Gastroesophageal sphincter (tissue), 3 donors: ENCODE measurements around the gene SPTB.

Experiments
- CTCF ChIP-seq, 4 experiments: fragments of 200-600 bp in 2 of 4; fragments of 450-650 bp in 2 of 4; sonication (generic) in 1 of 4; IDR thresholded peaks; one replicate each; pipeline ENCODE4 v1.5.1; 2017 to 2019; ENCODE audit warnings: antibody characterized with exemption in 4 of 4, mild to moderate bottlenecking in 2 of 4, moderate library complexity in 2 of 4
- EP300 ChIP-seq: sonication (generic); formaldehyde crosslinking; IDR thresholded peaks from one replicate; pipeline ENCODE4 v1.6.1; 2017; ENCODE audit warnings: antibody characterized with exemption, mild to moderate bottlenecking
- POLR2A ChIP-seq, 2 donors: fragments of 450-650 bp; IDR thresholded peaks; one replicate each; pipeline ENCODE4 v1.6.1; 2017; ENCODE audit warnings: antibody characterized with exemption in 2 of 2, mild to moderate bottlenecking in 2 of 2, moderate library complexity in 1 of 2
- POLR2AphosphoS5 ChIP-seq: sonication (generic); formaldehyde crosslinking; IDR thresholded peaks from one replicate; pipeline ENCODE4 v1.6.1; 2017; ENCODE audit warnings: antibody characterized with exemption

GRCh38 chr14:64701660-64702059 is 178.0 kb downstream of the SPTB start:
- TF ChIP-seq CTCF (IDR thresholded peaks at IDR 0.05) (no peak), POLR2A (IDR thresholded peaks at IDR 0.05) (no peak), POLR2AphosphoS5 (no peak), EP300 (no peak)
